ENCODE data around the gene SHMT1. TPM values are rescaled to one million over a fixed set of nuclear protein-coding genes. Genes with fewer than 3 reads are reported as not detected.

The SHMT1 gene
- total RNA-seq, 2 experiments from 2014 or later, result 5.6 to 7.1 TPM

DNA sequence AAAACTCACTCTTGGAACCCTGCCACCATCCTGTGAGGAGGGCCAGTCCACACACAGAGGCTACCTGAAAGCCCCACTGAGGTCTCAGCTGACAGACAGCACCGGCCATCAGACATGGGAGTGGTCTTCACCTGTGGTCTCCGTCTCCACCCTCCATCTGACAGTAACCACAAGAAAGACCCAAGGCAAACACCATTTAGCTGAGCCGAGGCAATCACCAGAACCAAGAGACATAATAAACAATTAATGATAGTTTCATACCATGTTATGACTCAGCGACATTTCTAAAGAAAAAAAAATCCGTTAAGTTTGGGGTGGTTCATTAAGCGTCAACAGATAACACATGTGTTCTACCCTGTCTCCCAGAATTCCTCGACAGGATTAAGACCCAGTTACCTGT lies 8.1 kb upstream of the SHMT1 start:
- no peak overlapping the region for H3K27ac Mint-ChIP-seq
- CTCF ChIA-PET, result no interaction called here

GRCh38 chr17:18370761-18371160 lies 7.4 kb upstream of the SHMT1 start:
- Mint-ChIP-seq H3K4me3 (no peak overlapping the region), H3K4me1 (ENCODE audit: low read depth) (no peaks in the 10 kb centered on the region), H3K27ac (no peak overlapping the region), H3K27me3 (no peaks in the 10 kb centered on the region), H3K36me3 (ENCODE audit: low read depth) (no peaks in the 10 kb centered on the region), H3K9me3 (no peaks in the 10 kb centered on the region)
- no peak overlapping the region for H3K4me3 ChIP-seq (ENCODE audit: low read length)
- ATAC-seq (ENCODE audit: poor library complexity) (no peak), DNase-seq (no peak)
- H3K27me3 ChIP-seq (ENCODE audit: control insufficient read depth in 1 of 2, insufficient read depth in 2 of 2, low read length in 2 of 2), result no peaks in the 10 kb centered on the region
- POLR2A ChIA-PET, result no interaction called here
- TF ChIP-seq, protein P1, sequence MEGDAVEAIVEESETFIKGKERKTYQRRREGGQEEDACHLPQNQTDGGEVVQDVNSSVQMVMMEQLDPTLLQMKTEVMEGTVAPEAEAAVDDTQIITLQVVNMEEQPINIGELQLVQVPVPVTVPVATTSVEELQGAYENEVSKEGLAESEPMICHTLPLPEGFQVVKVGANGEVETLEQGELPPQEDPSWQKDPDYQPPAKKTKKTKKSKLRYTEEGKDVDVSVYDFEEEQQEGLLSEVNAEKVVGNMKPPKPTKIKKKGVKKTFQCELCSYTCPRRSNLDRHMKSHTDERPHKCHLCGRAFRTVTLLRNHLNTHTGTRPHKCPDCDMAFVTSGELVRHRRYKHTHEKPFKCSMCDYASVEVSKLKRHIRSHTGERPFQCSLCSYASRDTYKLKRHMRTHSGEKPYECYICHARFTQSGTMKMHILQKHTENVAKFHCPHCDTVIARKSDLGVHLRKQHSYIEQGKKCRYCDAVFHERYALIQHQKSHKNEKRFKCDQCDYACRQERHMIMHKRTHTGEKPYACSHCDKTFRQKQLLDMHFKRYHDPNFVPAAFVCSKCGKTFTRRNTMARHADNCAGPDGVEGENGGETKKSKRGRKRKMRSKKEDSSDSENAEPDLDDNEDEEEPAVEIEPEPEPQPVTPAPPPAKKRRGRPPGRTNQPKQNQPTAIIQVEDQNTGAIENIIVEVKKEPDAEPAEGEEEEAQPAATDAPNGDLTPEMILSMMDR (IDR thresholded peaks at IDR 0.05), result no peak
- H3K9me3 ChIP-seq (ENCODE audit: control insufficient read depth in 1 of 2, insufficient read depth in 1 of 2, low read length in 2 of 2), result peaks cover 0 to 4% of the 10 kb centered on the region in 2 experiments
- H3K36me3 ChIP-seq (ENCODE audit: insufficient read depth, low read length), result no peaks in the 10 kb centered on the region
- H3K27ac ChIP-seq (ENCODE audit: low read depth in 1 of 2, low read length in 2 of 2), result no peak overlapping the region
- intact Hi-C loops (cut with DNase I, micrococcal nuclease), result no loop called here
- H3K4me1 ChIP-seq (ENCODE audit: insufficient read depth, low read length), result no peaks in the 10 kb centered on the region
- CTCF ChIA-PET, result no interaction called here

More for the DNA sequence above, 8.1 kb upstream of the SHMT1 start:
- Histone ChIP-seq H3K36me3 (ENCODE audit: insufficient read depth, low read length) (no peaks in the 10 kb centered on the region), H3K27me3 (ENCODE audit: control insufficient read depth in 1 of 2, insufficient read depth in 2 of 2, low read length in 2 of 2) (no peaks in the 10 kb centered on the region), H3K4me3 (ENCODE audit: low read length) (no peak overlapping the region), H3K9me3 (ENCODE audit: control insufficient read depth in 1 of 2, insufficient read depth in 1 of 2, low read length in 2 of 2) (peaks cover 0 to 4% of the 10 kb centered on the region in 2 experiments), H3K27ac (ENCODE audit: low read depth in 1 of 2, low read length in 2 of 2) (no peak overlapping the region), H3K4me1 (ENCODE audit: insufficient read depth, low read length) (no peaks in the 10 kb centered on the region)
- intact Hi-C loops (cut with DNase I, micrococcal nuclease), result no loop called here
- Mint-ChIP-seq H3K4me1 (ENCODE audit: low read depth) (no peaks in the 10 kb centered on the region), H3K27me3 (no peaks in the 10 kb centered on the region), H3K36me3 (ENCODE audit: low read depth) (no peaks in the 10 kb centered on the region), H3K4me3 (no peak overlapping the region), H3K9me3 (no peaks in the 10 kb centered on the region)
- POLR2A ChIA-PET, result no interaction called here
- DNase-seq (no peak), ATAC-seq (ENCODE audit: poor library complexity) (no peak)
- TF ChIP-seq, protein P1 (IDR thresholded peaks at IDR 0.05), result no peak

- H3K9me3 ChIP-seq (ENCODE audit: control insufficient read depth in 1 of 2, insufficient read depth in 1 of 2, low read length in 2 of 2), result no peaks in the 10 kb centered on the region
- no peak for ATAC-seq (ENCODE audit: poor library complexity)
- TF ChIP-seq, protein P1 (IDR thresholded peaks at IDR 0.05), result no peak
- ChIA-PET CTCF (no interaction called here), POLR2A (no interaction called here)
- H3K4me1 ChIP-seq (ENCODE audit: insufficient read depth, low read length), result peaks cover 1% of the 10 kb centered on the region
- Mint-ChIP-seq H3K4me1 (ENCODE audit: low read depth) (no peaks in the 10 kb centered on the region), H3K27me3 (no peaks in the 10 kb centered on the region), H3K4me3 (no peak overlapping the region), H3K27ac (no peak overlapping the region), H3K36me3 (ENCODE audit: low read depth) (no peaks in the 10 kb centered on the region), H3K9me3 (no peaks in the 10 kb centered on the region)
- no peak overlapping the region for H3K27ac ChIP-seq (ENCODE audit: low read depth in 1 of 2, low read length in 2 of 2)
- no peaks in the 10 kb centered on the region for H3K27me3 ChIP-seq (ENCODE audit: control insufficient read depth in 1 of 2, insufficient read depth in 2 of 2, low read length in 2 of 2)
- H3K36me3 ChIP-seq (ENCODE audit: insufficient read depth, low read length), result no peaks in the 10 kb centered on the region
- no peak overlapping the region for H3K4me3 ChIP-seq (ENCODE audit: low read length)
- no peak for DNase-seq
- intact Hi-C loops (cut with DNase I, micrococcal nuclease), result no loop called here
These were observed 5.6 kb upstream of the SHMT1 start for GRCh38 chr17:18368946-18369345.

All from CD4-positive, alpha-beta T cell (primary cell).